ENCODE data around the gene IGLL1.
"Not testable (repeated sequence)": the region's sequence is repeated elsewhere in the genome, so short reads cannot be mapped to it uniquely, and the experiment has no call there.

IGLL1 gene

GRCh38 chr22:23579870-23580575, at the start of gene IGLL1:
IGLL1 (minus strand) TSS chr22:23580290; CDS start chr22:23580190, 100 bp downstream.
- DNase-seq (ENCODE audit: low read depth, low spot score) = no peak

DNA sequence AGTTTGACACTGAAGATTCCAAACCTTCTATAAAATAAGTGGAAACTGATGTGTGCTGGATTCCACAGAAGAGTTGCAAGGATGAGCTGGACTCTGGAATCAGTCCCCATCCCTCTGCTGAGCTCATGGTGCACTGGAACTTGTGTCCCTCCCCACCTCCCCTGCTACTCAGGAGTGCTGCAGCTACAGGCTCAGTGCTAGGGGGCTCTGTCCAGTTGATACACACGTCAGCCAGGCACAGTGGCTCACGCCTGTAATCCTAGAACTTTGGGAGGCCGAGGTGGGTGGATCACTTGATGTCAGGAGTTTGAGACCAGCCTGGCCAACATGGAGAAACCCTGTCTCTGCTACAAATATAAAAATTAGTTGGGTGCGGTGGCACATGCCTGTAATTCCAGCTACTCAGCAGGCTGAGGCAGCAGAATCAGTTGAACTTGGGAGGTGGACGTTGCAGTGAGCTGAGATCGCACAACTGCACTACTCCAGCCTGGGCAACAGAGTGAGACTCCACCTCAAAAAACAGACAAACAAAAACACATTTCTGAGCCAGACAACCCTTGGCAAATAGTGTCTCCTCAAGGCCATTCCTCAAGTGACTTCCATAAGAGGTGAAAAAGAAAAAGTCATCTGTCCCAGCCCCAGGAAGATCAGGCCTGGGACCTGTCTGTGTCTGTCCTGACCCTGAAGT, 48.1 kb upstream of the IGLL1 start:
- not testable (repeated sequence) for DNase-seq (ENCODE audit: low read depth, low spot score)

DNA sequence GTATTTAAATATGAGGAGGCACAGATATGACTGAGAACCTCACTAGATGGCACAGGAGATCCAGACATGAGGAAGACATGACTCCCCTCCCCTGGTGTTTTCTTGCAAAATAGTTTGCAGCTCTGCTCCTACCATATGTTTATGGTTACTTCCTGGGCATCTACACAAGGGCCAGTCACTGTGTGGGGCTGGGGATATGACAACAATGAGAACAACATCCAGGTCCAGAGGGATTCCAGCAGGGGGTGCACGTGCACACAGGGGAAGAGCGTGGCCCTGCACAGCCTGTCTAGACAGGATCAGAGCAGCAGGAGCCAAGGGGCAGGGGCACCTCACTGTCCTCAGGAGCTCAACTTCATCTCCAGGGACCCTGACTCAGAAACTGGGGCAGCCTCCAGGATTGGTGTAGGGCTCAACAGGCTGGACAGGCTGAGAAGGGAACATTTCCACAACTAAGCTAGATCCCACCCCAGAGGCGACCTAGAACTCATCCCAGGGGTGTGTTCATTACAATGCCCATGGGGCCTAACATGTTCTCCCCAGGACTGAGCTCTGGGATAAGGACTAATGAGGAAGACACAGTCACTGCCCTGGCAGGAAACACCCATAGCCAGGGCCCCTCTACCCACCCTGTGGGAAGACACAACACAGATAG, 47.4 kb upstream of the IGLL1 start:
- DNase-seq (ENCODE audit: low read depth, low spot score) = not testable (repeated sequence)

DNA sequence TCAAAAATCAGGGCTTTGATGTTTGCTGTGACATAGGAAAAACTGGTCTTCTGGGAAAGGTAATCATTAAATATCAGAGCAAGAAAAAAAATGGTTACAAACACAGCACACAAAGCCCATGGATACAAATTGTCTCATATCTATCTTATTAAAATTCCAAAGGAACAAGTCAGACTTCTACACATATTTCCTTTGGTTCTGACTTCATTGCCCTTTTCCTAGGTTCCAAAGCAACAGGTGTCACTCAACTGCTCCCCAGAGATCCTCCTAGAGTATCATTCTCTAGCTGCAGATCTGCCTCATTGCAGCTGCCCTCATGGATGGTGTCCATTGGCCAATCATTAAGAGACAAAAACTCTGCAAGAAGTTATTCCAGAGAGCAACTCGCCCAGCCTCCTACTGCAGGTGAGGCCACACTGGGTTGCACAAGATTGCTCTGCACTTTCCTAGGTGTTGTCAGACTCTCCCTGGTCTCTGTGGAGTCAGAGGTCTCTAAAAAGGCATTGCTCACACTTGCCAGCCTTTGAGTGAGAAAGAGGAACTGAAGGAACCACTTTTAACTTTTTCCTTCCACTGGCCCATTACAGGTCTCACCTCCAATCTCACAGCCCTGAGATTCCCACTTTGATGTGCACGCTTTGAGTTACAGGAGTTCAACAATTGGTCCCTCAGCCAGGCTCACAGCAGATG, 46.3 kb upstream of the IGLL1 start:
- DNase-seq (ENCODE audit: low read depth, low spot score) = no peak

- DNase-seq (ENCODE audit: low read depth, low spot score) = no peak
Measured at GRCh38 chr22:23622634-23623033, 42.5 kb upstream of the IGLL1 start.

GRCh38 chr22:23621916-23622315, 41.8 kb upstream of the IGLL1 start:
- not testable (repeated sequence) for DNase-seq (ENCODE audit: low read depth, low spot score)

DNA sequence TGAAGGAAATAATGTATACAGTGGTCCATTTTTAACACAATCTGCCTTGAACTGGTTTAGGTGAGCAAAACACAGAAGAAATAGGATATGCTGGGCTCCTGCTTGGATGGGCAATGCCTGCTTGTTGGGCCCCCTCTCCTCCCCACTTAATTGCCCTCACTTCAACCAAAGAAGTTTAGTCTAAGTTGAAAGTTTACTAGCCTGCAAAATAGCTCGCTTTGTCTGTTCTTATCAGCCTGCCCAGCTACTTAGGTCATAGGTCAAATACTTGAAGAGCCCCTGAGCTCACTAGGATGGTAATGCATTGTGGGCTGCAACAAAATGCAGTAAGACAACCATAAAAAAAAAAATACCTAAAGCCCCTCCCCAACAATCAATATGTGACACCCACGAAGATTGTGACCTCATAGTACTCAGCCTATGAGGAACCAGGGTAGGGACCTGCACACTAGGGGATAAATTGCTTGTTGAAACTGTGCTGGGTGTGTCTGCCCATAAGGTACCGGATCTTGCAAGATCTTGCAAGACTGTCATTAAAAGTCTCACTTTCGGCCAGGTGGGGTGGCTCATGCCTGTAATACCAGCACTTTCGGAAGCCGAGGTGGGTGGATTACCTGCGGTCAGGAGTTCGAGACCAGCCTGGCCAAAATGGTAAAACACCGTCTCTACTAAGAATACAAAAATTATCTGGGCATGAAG, 41.1 kb upstream of the IGLL1 start:
- DNase-seq (ENCODE audit: low read depth, low spot score) = no peak

GRCh38 chr22:23613193-23613972, 33.3 kb upstream of the IGLL1 start:
- DNase-seq (ENCODE audit: low read depth, low spot score) = no peak

- no peak for DNase-seq (ENCODE audit: low read depth, low spot score)
Measured at GRCh38 chr22:23609983-23610781, 30.1 kb upstream of the IGLL1 start.

DNA sequence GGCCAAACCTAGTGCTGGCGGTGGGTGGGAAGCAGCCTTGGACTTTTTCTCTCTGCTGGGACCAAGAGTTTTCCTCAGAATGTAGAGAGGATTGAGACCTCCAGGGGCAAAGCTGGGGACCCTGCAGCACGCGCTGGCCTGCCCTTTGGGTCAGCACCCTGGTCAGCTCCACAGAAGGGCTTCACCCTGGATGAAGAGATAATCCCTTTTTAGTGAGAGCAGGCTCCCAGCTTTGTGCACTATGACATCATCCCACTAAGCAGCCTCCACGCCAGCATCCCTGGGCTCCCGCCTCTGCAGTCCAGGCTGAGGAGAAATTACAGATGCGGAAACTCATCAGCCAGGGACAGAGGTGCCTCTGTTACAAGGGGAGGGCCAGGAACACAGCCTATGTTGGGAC, 28.5 kb upstream of the IGLL1 start:
- DNase-seq (ENCODE audit: low read depth, low spot score) = no peak

GRCh38 chr22:23606204-23607131, 26.4 kb upstream of the IGLL1 start:
- DNase-seq (ENCODE audit: low read depth, low spot score) = no peak

DNA sequence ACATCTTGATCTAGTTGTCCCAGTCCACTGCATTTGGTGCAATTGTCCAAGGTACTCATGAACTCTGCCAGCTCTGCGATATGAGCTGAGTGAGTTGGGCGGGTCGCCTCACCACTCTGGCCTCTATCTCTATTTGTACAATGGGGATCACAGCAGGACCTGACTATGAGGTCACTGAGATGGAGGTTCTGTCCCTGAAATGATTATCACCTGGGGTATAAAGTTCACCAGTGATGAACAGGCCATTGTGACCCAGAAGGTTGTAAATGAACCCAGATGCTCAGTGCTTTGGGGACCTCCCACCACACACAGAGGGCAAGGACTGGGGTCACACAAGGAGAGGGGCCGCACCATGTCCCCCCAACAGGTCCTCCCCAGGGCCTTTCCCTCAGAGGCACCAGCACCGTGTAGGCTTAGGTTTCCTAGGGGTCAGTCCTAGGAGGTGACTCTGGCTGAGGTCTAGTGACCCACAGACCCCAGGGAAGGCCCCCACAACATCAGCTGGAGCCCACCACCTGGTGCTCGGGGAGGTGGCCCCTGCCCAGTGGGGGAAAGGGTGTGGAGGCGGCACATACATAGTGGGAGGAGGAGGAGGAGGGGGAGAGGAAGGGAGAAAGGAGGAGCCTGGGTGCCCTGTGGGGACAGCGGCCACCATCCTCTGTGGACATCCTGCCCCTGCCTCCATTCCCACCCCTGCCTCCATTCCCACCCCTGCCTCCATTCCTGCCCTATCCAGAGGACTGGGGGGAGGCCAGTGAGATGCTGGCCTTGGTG, 25.0 kb upstream of the IGLL1 start:
- no peak for DNase-seq (ENCODE audit: low read depth, low spot score)

DNA sequence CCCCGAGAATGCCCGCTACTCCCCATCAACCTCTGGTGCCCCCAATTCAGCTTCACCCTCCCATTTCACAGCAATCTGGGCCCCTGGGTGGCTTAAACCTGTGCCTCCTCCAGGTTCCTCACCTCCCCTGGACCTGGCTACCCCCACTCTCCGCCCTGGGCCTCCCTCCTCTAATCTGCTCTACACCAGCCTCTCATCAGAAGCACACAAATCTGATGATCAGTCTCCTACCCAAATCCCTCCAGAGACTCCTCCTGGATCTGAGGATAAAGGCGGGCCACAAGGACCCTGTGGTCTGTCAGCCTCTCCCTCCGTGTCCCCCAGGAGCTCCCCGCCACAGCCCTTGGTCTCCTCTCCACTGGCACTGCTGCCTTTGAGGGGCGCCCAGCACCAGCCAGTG, 23.2 kb upstream of the IGLL1 start:
- no peak for DNase-seq (ENCODE audit: low read depth, low spot score)

- DNase-seq (ENCODE audit: low read depth, low spot score) = no peak
Measured at GRCh38 chr22:23598805-23599518, 18.9 kb upstream of the IGLL1 start.

DNA sequence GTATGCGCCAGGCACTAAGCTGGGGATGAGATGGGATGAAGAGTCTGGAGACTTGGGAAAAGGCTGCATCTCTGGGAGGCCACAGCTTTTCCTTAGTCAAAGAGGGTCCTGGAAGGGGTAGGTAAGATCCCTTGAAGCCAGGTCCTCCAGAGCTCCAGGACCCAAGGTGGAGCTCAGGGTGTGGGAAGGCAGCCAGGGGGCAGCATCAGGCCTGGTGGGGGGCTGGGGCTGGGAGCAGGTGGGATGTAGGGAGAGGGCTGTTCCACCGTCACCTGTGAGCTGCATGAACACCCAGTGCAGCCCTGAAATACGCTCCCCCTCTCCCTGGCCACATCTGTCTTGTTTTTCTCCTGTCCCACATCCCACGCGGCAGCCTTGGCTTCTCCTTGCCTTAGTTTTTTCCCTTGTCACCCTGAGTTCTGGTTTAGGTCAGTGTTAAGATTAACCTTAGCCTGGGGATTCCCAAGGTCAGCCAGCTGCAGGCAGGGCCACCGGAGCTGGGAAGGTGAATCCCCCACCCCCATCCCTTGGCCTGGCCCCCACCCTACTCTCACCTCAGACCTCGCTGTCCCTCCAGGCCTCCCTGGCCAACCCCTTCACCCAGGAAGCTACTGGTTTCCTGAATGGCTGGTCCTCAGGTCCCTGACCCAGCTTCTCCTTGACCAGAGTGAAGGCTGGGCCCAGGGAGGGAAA, 17.6 kb upstream of the IGLL1 start:
- DNase-seq (ENCODE audit: low read depth, low spot score) = not testable (repeated sequence)

DNA sequence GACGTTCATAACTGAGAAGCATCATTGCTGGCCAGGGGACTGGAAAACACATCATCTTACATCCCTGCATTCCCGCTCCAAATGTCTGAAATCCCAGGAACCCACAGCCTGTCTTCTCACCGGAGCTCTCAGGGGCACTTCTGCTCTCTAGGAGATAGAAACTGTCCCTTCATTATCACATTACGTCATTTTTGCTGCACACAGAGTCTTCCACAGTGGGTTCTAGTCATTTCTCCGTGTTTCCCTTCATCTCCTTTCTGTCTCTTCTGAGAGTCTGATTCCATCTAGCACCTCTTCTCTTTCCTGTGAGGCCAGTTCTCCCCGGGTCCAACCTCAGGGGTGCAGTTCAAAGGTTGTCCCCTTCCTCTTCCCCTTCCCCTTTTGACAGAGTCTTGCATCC, 15.8 kb upstream of the IGLL1 start:
- DNase-seq (ENCODE audit: low read depth, low spot score) = not testable (repeated sequence)

- DNase-seq (ENCODE audit: low read depth, low spot score) = no peak
Measured at GRCh38 chr22:23591846-23592245, 11.8 kb upstream of the IGLL1 start.
